Stimulated activated CD4-positive, alpha-beta T cell treated with anti-CD3 and anti-CD28 coated beads, Interleukin-12 subunit alpha, Interleukin-12 subunit beta, amount 100 ng/mL, for 24 hours (primary cell): ENCODE data around the gene PPP6R3.
"Not testable (repeated sequence)": the region's sequence is repeated elsewhere in the genome, so short reads cannot be mapped to it uniquely, and the experiment has no call there.

Experiments
- DNase-seq, 2 experiments: peaks; one replicate each; pipeline ENCODE4 v3.0.0-alpha.2; 2020; ENCODE audit warnings: low read depth in 2 of 2

PPP6R3 gene

DNA sequence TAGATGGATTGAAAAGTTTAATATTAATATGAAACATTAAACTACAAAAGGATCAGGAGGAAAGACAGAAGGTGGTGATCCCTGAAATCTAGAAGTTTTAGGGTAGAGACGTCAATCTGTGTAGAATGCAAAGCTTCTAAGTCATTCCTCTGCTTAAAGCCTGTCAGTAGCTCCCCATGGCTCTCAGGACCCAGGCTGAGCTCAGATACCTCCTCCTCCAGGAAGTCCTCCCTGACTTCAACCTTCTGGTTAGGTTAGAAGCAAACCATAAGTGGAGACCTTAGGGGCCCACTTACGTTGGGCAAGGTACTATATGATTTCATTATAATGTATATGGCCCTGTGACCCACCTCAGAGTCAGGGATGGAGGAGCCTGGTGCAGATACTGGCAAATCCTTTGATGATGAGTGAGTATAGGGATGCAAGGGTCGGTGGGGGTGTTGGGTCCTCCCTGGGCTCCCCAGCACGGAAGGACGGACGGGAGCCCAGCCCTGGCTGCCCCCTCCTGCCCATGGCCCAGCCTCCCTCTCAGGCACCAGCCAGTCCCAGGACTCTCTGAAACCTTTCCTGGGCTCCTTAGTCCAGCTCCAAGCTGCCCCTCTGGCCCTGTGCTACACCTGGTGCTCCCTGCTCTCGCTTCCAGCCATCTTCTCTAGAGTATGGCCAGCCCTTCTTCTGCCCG is 3.2 kb upstream of the PPP6R3 start:
- DNase-seq, result no peak

DNA sequence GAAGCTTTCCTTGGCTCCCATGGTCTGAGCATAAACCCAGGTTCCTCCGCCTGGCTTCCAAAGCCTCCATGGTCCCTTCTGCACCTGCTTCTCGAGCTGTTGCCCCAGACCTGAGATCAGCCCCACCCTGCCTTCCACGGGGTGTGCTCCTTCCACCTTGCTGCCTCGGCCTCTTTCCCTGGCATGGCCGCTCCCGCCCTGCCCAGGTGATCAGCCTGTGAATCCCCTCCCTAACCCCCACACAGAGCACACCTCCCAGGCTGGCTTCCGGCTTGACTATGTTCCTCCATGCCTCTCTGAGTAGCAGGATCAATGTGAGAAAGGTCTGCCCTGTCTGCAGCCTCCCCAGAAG is 2.7 kb upstream of the PPP6R3 start:
- DNase-seq, result no peak

DNA sequence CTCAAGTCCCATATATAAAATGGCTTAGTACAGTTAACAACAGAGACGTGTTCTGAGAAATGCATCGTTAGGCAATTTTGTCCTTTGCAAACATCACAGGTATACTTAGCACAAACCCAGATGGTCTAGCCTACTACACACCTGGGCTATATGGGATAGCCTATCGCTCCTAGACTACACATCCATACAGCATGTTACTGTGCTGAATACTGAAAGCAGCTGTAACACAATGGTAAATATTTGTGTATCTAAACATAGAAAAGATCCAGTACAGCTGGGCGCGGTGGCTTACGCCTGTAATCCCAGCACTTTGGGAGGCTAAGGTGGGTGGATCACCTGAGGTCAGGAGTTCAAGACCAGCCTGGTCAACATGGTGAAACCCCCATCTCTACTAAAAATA is 2.2 kb upstream of the PPP6R3 start:
- DNase-seq, result not testable (repeated sequence)

DNA sequence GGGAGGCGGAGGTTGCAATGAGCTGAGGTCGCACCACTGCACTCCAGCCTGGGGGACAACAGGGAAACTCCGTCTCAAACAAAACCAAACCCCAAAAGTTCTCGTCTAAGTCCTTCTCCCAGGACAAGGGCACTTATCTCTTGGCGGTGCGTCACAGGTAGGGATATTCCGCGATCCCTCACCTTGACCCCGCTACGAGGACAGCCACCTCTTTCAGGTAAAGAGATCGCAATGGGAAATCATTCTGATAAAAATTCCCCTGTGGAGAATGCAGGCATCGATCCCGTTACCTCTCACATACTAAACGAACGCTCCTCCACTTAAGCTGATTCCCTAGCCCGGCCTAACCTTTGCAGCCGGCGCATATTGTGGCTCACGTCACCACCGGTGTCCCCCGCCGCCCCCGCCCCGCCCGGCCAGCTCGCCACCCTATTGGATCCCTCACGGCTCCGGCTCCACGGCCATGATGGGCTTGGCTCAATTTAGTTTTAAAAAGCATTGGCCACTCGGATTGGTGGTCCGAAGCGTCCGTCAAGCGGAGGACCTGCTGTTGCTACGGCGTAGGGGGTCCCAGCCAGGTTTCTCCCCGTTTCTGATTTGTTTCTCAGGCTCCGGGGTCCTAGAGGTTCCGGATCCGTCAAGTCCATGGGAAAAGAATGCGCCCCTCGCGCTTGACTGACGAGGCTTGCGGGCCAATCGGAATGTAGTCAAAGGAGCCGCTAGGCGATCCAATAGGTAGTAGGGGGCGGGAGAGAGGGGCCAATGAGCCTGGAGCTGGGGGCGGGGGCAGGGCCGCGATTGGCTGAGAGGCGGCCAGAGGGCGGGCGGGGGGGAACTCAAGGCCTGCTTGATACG is 439 bp upstream of the PPP6R3 start:
- DNase-seq, result peak; percentile 94 to 97

DNA sequence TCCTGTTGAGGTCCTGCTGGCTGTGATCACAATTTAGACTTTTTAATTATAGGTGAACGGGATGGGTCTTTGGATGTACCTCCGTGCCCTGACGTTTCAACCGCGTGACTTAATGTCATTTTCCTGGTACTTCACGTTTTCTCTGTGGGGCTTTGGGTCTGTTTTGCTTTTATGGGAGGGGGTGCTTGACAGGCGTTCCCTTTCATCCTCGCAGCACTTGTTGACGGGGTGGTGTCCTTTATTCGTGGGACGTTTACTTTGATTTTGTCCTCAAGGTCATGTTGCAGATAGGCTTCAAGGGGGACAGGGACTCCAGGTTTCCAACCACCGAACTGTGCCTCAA is 994 bp downstream of the PPP6R3 start:
- no peak for DNase-seq

DNA sequence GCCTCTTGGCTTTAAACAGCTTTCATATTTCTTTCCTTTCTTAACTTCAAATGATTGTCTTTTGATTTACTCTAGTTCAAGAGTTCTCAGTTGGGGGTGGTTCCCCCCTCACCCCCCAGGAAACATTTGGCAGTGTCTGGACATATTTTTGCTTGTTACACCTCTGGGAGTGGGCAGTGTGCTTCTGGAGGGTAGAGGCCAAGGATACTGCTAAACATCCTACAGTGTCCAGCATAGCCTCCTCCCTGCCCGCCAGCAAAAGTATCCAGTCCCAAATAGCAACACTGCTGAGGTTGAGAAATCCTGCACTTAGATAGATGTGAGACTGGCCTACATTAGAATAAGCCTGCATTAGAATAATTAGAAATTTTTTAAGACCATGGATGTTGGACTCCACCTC is 3.2 kb downstream of the PPP6R3 start:
- DNase-seq, result no peak

DNA sequence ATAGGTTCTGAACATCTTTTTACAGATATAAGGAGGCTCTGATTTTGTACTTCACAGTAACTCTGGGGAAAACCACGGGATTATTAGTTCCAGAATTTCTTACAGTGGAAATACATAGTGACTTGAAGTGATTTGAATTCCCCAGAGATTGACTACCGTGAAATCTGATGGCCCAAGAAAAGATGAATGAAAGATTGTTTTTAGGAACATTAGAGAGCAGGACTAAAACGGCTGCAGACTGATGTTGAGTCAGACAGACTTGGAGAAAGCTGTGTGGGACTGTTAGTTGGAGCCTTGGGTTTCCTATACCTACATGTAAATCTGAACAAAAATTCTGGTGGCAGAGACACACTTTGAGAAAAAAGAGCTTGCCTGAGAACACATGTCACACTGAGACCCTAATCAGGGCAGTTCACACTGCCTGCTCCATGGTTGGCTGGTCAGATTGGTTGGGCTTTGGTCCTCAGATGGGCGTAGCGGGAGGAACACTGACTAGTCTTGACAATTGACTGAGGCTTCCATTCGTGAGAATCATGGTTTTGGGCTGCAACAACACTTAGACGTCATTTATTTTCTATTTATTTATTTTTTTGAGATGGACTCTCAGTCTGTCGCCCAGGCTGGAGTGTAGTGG is 6.8 kb downstream of the PPP6R3 start:
- DNase-seq, result no peak

DNA sequence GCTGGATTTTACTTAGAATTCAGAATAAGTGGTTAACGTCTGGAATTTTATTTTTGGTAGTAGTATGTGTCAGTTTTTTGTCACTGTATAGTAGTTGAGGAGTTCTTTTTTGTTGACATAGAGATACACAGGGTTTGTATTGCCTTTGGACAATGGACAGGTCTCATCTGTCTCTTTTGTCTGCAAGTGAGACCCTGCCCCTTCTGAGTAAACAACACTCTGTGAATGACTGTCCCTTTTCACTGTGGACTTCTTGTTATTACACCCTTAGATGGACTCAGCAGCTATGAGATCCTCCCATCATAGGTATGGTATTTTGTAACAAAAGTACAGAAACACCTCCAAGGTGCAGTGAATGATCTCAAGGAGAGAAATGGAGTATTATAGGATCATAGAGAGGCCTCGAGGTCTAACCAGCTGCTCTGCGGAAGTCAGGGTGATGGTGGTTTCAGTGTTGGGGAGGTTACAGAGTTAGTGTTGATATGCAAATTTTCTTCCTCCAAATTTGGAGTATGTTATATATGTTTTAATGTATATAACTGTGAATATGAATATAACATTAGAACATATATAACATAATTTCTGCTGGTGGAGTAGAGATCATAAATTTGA is 7.8 kb downstream of the PPP6R3 start:
- no peak for DNase-seq

DNA sequence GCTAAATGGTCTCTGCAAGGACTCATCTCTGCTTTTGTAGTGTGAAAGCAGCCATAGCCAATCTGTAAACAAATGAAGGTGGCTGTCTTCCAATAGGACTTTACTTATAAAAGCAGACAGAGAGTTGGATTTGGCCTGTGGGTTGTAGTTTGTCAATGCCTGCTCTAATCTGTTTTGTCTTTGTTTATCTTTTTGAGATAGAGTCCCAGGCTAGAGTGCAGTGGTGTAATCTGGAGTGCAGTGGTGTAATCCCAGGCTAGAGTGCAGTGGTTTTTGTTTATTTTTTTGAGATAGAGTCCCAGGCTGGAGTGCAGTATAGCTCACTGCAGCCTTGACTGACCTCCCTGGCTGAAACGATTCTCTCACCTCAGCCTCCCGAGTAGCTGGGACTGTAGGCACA is 8.6 kb downstream of the PPP6R3 start:
- DNase-seq, result no peak

DNA sequence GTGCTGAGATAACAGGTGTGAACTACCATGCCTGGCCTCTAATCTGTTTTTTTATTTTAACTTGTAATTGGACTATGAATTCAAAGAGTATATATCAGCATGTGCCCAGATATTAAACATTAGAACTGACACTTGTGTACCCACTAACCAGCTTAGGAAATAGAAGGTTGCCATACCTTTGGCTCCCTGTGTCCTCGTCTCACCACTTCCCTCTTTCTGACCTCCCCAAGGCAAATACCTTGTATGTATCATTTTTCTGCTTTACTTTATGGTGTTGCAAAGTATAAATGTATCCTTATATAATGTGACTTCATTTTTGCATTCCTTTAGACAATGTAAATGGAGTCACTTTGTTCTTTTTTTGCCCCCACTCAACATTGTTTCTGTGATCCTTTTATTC is 9.1 kb downstream of the PPP6R3 start:
- no peak for DNase-seq

DNA sequence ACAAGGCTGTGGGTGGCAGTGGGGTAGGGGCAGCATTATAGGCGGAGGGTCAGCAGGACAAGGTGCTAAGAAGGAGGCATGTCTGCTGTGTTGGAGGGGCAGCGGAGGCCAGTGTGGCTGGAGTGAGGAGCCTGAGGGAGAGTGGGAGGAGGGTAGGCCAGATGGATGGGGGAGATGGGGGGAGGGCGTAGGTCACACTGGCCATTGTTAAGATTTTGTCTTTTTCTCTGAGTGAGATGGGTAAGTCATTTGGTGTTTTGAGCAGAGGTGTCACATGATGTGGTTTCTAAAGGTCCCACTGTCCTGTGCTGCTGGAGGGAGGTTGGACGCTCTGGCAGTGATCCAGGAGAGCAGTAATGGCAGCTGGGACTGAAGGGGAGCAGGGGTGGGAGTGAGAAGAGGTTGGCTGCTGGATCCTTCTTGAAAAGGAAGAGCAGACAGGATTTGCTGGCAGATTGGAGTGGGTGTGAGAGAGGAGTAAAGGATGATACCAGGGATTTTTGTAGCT is 9.8 kb downstream of the PPP6R3 start:
- no peak for DNase-seq

DNA sequence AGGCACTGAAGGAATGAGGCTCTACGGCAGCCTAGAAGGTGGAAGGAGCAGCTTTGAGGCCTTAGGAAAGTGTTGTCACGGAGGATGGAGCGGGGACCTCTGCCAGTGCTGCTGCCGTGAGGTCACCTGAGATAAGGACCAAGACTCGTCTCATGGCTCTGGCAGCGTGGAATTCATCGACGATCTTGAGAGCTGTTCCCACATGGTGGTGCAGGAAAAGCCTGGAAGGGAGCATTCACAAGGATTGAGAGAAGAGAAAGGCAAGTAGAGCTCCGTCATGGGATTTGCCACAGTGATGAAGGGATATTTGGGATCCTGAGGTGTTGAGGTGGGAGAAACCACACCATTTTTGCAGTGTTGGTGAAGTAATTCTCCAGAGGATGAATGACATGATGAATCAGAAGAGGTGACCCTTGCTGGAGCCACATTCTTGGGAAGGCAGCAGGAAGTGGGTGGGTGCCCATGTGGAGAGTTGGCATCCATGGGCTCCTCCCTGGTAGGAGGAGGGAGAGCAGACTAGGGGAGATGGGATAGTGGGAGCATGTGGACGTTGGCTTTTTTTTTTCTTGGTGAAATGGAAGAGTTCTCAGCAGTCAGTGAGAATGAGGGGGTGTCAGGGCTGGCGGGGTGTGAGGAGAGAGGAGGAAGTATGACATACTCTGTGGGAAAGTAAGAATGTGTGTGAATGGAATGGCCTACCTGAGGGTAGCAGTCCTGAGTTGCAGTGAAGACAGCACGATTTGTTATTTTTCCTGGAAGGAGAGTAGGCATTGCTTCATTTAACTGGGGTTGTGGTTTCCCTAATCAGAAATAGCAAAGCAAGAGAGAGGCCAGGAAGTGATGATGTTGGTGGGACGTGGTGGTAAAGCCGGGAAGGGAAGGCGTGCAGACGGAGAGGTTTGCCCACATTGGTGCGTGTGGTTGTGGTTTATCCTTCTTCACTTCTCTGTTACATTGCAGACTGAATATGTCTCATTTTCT is 11.1 kb downstream of the PPP6R3 start:
- peak in 1 of 2 experiments; percentile 53 for DNase-seq

DNA sequence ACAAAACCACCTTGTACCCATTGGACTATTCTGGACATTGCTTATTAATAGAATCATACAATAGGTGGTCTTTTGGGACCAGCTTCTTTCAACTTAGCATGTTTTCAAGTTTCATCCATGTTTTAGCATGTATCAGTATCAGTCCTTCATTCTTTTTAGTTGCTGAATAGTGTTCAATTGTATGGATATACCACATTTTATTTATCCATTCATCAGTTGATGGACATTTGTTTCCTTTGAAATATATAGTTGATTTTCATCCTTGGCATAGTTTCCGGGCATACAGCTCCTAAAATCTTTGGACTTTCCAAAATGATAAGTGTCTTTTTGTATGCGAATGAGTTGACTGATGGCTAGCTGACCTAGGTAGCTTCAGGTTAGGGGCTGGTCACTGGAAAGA is 12.2 kb downstream of the PPP6R3 start:
- DNase-seq, result no peak

DNA sequence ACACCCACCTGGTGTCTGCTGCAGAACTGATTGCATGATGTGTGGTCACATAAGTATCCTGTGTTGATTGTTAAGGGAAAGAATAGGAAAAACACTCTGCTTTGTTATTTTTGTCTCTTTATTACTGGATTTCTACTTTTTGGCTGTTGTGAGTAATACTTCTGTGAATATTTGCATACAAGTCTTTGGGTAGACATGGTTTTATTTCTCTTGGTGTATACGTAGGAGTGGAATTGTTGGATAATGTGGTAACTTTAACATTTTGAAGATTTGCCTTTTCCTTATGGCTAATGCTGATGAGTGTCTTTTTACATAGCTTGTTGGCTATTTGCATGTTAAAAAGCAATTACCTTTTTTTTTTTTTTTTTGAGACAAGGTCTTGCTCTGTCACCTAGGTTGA is 13.1 kb downstream of the PPP6R3 start:
- DNase-seq, result no peak

DNA sequence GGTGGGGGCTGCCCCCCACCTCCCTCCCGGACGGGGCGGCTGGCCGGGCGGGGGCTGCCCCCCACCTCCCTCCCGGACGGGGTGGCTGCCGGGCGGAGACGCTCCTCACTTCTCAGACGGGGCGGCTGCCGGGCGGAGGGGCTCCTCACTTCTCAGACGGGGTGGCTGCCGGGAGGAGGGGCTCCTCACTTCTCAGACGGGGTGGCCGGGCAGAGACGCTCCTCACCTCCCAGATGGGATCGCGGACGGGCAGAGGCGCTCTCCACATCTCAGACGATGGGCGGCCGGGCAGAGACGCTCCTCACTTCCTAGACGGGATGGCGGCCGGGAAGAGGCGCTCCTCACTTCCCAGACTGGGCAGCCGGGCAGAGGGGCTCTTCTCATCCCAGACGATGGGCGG is 15.1 kb downstream of the PPP6R3 start:
- not testable (repeated sequence) for DNase-seq

DNA sequence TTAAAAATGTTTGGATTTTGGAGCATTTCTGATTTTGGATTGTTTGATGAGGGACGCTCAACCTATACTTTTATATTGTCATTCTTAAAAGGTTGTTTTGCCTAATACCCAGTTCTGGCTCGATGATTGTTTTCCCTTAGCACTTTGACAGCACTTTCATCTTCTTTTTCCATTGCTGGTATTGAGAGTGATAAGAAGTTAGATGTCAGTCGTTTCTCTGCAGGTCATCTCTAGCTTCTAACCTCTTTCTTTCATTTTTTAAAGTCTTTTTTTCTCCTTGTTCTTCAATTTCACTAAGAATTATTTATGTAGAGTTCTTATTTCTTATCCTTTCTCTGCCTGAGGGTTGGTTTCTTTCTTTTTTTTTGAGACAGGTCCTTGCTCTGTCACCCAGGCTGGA is 18.8 kb downstream of the PPP6R3 start:
- no peak for DNase-seq

DNA sequence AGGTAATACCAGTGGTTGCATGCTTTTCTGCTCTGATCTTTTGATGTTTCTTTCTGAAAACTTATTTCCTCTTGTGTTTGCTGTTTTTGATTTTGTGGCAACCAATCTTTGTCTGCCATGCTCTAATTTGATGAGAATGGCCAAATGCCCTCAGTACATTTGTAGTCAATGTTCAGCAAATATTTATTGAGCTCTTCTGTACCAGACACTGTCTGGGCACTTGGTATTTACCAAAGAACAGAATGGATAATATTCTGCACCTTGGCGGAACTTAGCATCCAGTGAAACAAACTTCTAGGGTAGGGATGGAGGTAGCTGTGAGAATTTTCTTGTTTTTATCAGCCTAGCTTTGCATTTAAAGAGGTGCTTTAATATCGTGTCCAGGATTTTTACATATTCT is 19.6 kb downstream of the PPP6R3 start:
- no peak for DNase-seq

DNA sequence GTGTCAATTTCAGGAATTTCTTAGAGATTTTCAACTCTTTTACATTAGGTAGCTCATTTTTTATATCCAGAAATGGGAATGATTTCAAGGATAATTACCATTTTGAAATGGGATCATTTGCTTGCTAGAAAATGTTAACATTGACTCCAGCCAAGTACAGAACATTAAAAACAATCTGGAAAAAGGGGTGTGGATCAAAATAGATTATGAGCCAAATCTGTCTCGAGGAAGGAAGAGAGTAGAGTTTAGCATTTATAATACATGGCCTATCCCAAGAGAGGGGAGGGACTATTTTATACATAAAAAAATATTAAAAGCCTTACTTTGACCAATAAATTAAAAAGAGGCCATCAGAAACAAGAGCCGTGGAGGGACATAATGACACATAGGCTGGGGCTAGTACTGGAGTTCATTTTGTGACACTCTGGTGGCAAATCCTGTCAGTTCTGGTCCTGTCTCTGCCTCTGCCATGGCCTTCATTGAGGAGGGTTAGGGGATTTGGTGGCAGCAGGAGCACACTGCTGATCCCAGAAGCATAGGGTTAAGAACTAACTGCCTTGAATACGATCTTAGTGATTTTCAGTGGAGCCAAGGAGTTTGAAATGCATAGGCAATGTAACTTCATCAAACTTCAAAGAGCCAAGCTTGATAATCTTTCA is 20.4 kb downstream of the PPP6R3 start:
- no peak for DNase-seq

DNA sequence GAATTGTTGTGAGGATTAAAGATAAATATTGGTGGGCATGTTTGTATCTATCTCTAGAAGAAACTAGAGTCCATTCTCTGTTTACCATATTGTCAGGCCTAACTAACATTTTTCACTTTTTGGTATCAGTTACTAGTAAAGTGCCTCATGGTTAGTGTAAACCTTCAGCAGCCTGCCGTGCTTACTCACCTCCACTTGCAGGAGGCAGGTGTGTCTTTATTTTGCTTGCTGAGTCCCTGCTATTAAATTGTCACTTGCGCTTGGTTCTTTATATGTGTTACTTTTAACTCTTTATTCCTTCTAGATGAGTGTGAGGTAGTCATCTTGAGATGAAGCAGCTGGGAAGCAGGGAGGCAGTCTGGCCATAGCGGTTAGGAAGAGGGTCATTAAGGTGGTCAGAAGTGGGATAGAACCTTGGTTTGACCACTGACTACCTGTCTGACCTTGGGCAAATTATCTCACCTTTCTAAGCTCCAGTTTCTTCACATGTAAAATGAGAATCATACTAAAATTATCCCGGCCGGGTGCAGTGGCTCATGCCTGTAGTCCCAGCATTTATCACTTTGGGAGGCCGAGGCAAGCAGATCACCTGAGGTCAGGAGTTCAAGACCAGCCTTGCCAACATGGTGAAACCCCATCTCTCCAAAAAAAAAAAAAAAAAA is 21.2 kb downstream of the PPP6R3 start:
- DNase-seq, result no peak

DNA sequence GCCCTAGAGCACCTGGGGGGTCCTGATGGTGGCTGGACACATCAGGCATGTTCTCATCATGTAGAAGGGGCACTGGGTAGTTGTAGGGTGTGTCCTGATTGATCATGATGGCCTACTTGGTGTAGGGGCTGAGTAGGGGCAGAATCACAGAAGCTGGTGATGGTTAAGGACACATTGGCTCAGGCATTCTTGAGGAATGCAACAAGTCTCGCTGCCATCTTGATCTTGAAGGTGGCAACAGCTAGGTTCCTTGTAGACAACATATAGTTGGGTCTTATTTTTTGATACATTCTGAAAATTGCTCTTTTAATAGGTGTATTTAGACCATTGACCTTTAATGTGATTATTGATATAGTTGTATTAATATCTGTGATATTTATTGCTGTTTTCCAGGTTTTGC is 28.1 kb downstream of the PPP6R3 start:
- DNase-seq, result no peak
